HepG2 (cell line): Measurements from ENCODE around the gene LUM. TPM values are rescaled to one million over a fixed set of nuclear protein-coding genes. Genes with fewer than 3 reads are reported as not detected.

Experiments used
- ATAC-seq: fragments of 200-7000 bp; cut with Tn5 transposase; 3 replicates; pipeline ENCODE4 v1.9.1; 2020; ENCODE audit warnings: mild to moderate bottlenecking, moderate library complexity
- BruUV-seq: library from RNA; stranded (reverse); fragments of 400-500 nt; replicated peaks from 2 replicates; lab custom pipeline; 2021; lab: Mats Ljungman, UMichigan
- CTCF ChIA-PET: fragments of 300-600 bp; formaldehyde crosslinking; extraction: SDS; loops from one replicate; lab custom pipeline; 2021; ENCODE audit warnings: low total read pairs, inconsistent platforms, low intra/inter-chr PET ratio; lab: Yijun Ruan, JAX
- POLR2A ChIA-PET: fragments of 350-600 bp; sonication (Branson Sonifier 250); formaldehyde crosslinking; loops from one replicate; lab custom pipeline; 2020; ENCODE audit warnings: antibody characterized with exemption, inconsistent platforms; lab: Yijun Ruan, JAX
- DNase-seq: peaks from one replicate; pipeline ENCODE4 v3.0.0-alpha.2; 2015; ENCODE audit warnings: low spot score
- FAIRE-seq: peaks from 3 replicates; lab custom pipeline; 2011; peaks lifted over from hg19 to GRCh38; lab: Jason Lieb, UNC
- H2AFZ ChIP-seq: one replicate; pipeline ENCODE4 v1.6.1; 2011; ENCODE audit warnings: low read length, inconsistent platforms
- H3K27ac ChIP-seq: fragments of 300-600 bp; 3 replicates; pipeline ENCODE4 v1.8.0; 2011; ENCODE audit warnings: mixed run types, mild to moderate bottlenecking, mixed read lengths, low read length, inconsistent platforms; ENCODE audit not compliant: insufficient read depth; ENCODE audit errors: extremely low read length
- H3K27me3 ChIP-seq, 2 experiments: fragments of 200-600 bp in 1 of 2; 2 replicates in 1 of 2; 3 replicates in 1 of 2; pipeline versions ENCODE4 v1.6.0 to v1.8.0; 2011; ENCODE audit warnings: low read length in 2 of 2, mild to moderate bottlenecking in 2 of 2, moderate library complexity in 2 of 2, inconsistent platforms in 1 of 2; ENCODE audit not compliant: insufficient read depth in 2 of 2, control insufficient read depth in 1 of 2
- H3K36me3 ChIP-seq, 2 experiments: fragments of 200-600 bp in 1 of 2; replicated peaks in 1 of 2; 2 replicates in 1 of 2; 3 replicates in 1 of 2; pipeline versions ENCODE4 v1.5.1 to v1.8.0; 2011; ENCODE audit warnings: low read length in 2 of 2, inconsistent platforms in 1 of 2; ENCODE audit not compliant: insufficient read depth in 2 of 2, control insufficient read depth in 1 of 2
- H3K4me1 ChIP-seq: 2 replicates; pipeline ENCODE4 v1.5.1; 2012; ENCODE audit warnings: low read length, inconsistent platforms; ENCODE audit not compliant: insufficient read depth
- H3K4me2 ChIP-seq: 2 replicates; pipeline ENCODE4 v1.6.0; 2011; ENCODE audit warnings: low read depth, low read length, inconsistent platforms
- H3K4me3 ChIP-seq, 3 experiments: fragments of 200-600 bp in 1 of 3; sonication (generic), shearing (Covaris generic) in 1 of 3; replicated peaks in 1 of 3; 2 replicates each; pipeline ENCODE4 v1.5.1; 2011 to 2016; ENCODE audit warnings: low read length in 3 of 3, inconsistent platforms in 2 of 3, low read depth in 2 of 3, mild to moderate bottlenecking in 2 of 3, control low read depth in 1 of 3, mixed read lengths in 1 of 3; ENCODE audit not compliant: insufficient read depth in 1 of 3
- H3K79me2 ChIP-seq: one replicate; pipeline ENCODE4 v1.6.1; 2011; ENCODE audit warnings: low read length, inconsistent platforms; ENCODE audit not compliant: insufficient read depth
- H3K9ac ChIP-seq: 2 replicates; pipeline ENCODE4 v1.6.0; 2011; ENCODE audit warnings: mild to moderate bottlenecking, low read depth, low read length, inconsistent platforms; ENCODE audit not compliant: insufficient read depth
- H3K9me3 ChIP-seq: 2 replicates; pipeline ENCODE4 v1.5.1; 2012; ENCODE audit warnings: mild to moderate bottlenecking, low read length
- H4K20me1 ChIP-seq: 2 replicates; pipeline ENCODE4 v1.6.0; 2011; ENCODE audit warnings: inconsistent platforms, mild to moderate bottlenecking, low read length, moderate library complexity; ENCODE audit not compliant: insufficient read depth
- FOXM1 ChIP-seq: sonication (generic); formaldehyde crosslinking; IDR thresholded peaks from 2 replicates; pipeline ENCODE4 v1.5.0; 2020; ENCODE audit warnings: missing genetic modification reagents
- NRL ChIP-seq: sonication (generic); formaldehyde crosslinking; IDR thresholded peaks from 2 replicates; pipeline ENCODE4 v1.5.0; 2020; ENCODE audit warnings: missing genetic modification reagents, mild to moderate bottlenecking, moderate library complexity, borderline replicate concordance
- TEAD2 ChIP-seq: sonication (generic); formaldehyde crosslinking; IDR thresholded peaks from 2 replicates; pipeline ENCODE4 v1.9.0; 2021; ENCODE audit warnings: missing genetic modification reagents
- ZBED4 ChIP-seq: sonication (generic); formaldehyde crosslinking; IDR thresholded peaks from 2 replicates; pipeline ENCODE4 v1.4.0; 2020; ENCODE audit warnings: missing genetic modification reagents, borderline replicate concordance
- ZHX1 ChIP-seq: sonication (generic); formaldehyde crosslinking; IDR thresholded peaks from 2 replicates; pipeline ENCODE4 v1.8.1; 2022; ENCODE audit warnings: low read depth, mild to moderate bottlenecking, missing genetic modification reagents
- ZNF207 ChIP-seq: fragments of 450-650 bp; IDR thresholded peaks from 2 replicates; pipeline ENCODE4 v1.6.1; 2016; ENCODE audit warnings: antibody characterized with exemption, borderline replicate concordance
- WGBS: methylation state at CpG from one replicate; pipeline ENCODE4 v1.1.6; 2017; ENCODE audit warnings: low lambda C conversion rate; 5-methylcytosine and 5-hydroxymethylcytosine counted together
- in situ Hi-C: cut with HindIII; loops from 2 replicates; pipeline ENCODE4 v1.10.0; 2017; ENCODE audit warnings: low pct_unique_long_range_greater_than_20kb; ENCODE audit not compliant: extremely low pct_ligation_motif_present
- intact Hi-C: fragments of 100-400 bp; cut with micrococcal nuclease; formaldehyde crosslinking; loops from one replicate; pipeline ENCODE4 v1.10.0; 2022; ENCODE audit not compliant: unreplicated experiment
- polyA plus RNA-seq, 8 experiments: library from polyadenylated mRNA; depleted of rRNA in 3 of 8; stranded (reverse) in 7 of 8; unstranded in 1 of 8; fragments of >200 nt; fragmentation: Illumina TruSeq in 4 of 8; extraction: Trizol in 4 of 8; gene quantifications; 2 replicates each; pipeline versions ENCODE4 v1.2.1 to v1.2.3, GENCODE V29; 2011 to 2016; ENCODE audit warnings: low read depth in 4 of 8, missing spikeins in 1 of 8, mixed read lengths in 1 of 8; ENCODE audit not compliant: insufficient read depth in 1 of 8
- total RNA-seq, 5 experiments: library from RNA; depleted of rRNA; stranded (reverse); fragments of >200 nt; fragmentation: Illumina TruSeq; extraction: Trizol; gene quantifications; 2 replicates each; pipeline ENCODE4 v1.2.3, GENCODE V29; 2016; ENCODE audit warnings: low read depth in 1 of 5

The LUM gene
- total and polyA plus RNA-seq, 2 of the 13 experiments (the other 11 are each of a cell fraction or from before 2014, with no cell fraction given), result not detected

GRCh38 chr12:91053951-91054715, 57.2 kb downstream of the LUM start:
- in situ Hi-C loops (no loop called here), intact Hi-C loops (no loop called here)
- no peak for ATAC-seq
- POLR2A ChIA-PET, result no interaction called here
- Histone ChIP-seq H3K27ac (no peak overlapping the region), H3K9me3 (no peaks in the 10 kb centered on the region)
- no peak for FAIRE-seq
- TF ChIP-seq ZNF207 (no peak), NRL (CRISPR knock-in tag) (no peak), ZHX1 (no peak), ZBED4 (CRISPR knock-in tag) (no peak), TEAD2 (CRISPR knock-in tag) (no peak), FOXM1 (CRISPR knock-in tag) (no peak)
- TF ChIP-seq, all 625 proteins: peak for 0
- DNase-seq, result no peak
- CTCF ChIA-PET, result no interaction called here
- BruUV-seq, result no TSS peak
- Histone ChIP-seq H3K9ac (no peak overlapping the region), H3K4me3 (no peak overlapping the region), H3K79me2 (no peaks in the 10 kb centered on the region), H3K36me3 (no peaks in the 10 kb centered on the region), H3K27me3 (no peaks in the 10 kb centered on the region), H2AFZ (no peak overlapping the region), H4K20me1 (no peaks in the 10 kb centered on the region), H3K4me2 (no peak overlapping the region), H3K4me1 (no peaks in the 10 kb centered on the region)
- 5% methylated on average over 4 of the region's 4 CpGs for whole genome bisulfite sequencing

Other genes starting within 250 kb of the LUM start
- gene CCER1, start 156.3 kb downstream of the LUM start, total RNA-seq (2016; rRNA removed; fragmentation: Illumina TruSeq; extraction: Trizol), result not detected in 2 replicates
- gene CCER1, start 156.3 kb downstream of the LUM start, polyA plus RNA-seq (2011; rRNA removed), result not detected in 2 replicates
- gene EPYC, start 106.5 kb downstream of the LUM start, total RNA-seq (2016; rRNA removed; fragmentation: Illumina TruSeq; extraction: Trizol), result not detected in 2 replicates
- gene EPYC, start 106.5 kb downstream of the LUM start, polyA plus RNA-seq (2011; rRNA removed), result not detected in 2 replicates
- gene KERA, start 53.5 kb downstream of the LUM start, total RNA-seq (2016; rRNA removed; fragmentation: Illumina TruSeq; extraction: Trizol), result not detected in 2 replicates
- not detected in 2 replicates for gene KERA, start 53.5 kb downstream of the LUM start, polyA plus RNA-seq (2011; rRNA removed)
- not detected in 2 replicates for gene DCN, start 71.3 kb upstream of the LUM start, total RNA-seq (2016; rRNA removed; fragmentation: Illumina TruSeq; extraction: Trizol)
- gene DCN, start 71.3 kb upstream of the LUM start, polyA plus RNA-seq (2011; rRNA removed), result not detected in 2 replicates